ENCODE results near the gene RC3H2. TPM values are rescaled to one million over a fixed set of nuclear protein-coding genes. Genes with fewer than 3 reads are reported as not detected.

RC3H2 gene
- total and polyA plus RNA-seq, 2 of the 13 experiments (the other 11 are each of a cell fraction or from before 2014, with no cell fraction given): 21.0 to 36.4 TPM

DNA sequence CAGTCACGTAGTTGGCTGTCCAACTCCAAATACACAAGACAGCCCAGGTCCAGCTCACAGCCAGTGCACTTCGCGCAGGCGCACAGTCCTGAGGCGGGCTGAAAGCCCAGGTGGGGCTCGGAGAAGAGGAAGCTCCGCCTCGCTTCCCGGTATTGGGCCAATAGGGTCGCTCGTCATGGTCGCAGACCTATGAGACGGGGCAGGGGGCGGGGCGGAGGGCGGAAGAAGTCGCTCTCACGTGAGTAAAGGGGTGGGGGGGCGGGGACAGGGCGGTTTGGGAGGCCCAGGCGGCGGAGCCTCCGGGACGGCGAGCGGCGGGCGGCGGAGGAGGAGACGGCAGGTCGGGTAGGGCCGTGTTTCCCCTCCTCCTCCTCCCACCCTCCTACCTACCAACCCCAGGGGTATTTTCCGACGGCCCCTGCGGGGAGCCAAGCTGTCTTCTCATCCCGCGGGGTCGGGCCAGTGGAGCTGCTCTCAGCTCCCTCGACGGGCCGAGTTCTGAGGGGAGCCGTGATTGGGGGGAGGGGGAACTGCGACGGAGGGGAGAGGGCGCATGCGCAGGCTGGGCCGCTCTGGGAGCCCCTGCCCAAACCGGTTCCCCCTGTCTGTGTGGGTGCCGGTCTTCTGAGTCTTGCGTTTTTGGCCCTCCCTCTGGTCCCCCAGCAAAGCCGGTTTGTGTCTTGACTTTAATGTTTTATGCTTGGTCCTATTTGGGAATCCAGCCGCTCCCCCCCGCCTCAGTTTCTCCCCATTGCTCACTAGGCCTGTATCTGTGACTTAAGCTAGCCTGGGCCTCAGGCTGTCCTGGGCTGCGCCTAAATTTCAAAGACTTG, 35.8 kb upstream of the RC3H2 start, which contains the start of gene RABGAP1 (continued):
- TF ChIP-seq ATAD3A (CRISPR knock-in tag; IDR thresholded peaks at IDR 0.05) (no peak), TAF1 (CRISPR knock-in tag; IDR thresholded peaks at IDR 0.05) (peak; percentile 57), ETV5 (CRISPR knock-in tag; IDR thresholded peaks at IDR 0.05; ENCODE audit: borderline replicate concordance) (no peak), NONO (IDR thresholded peaks at IDR 0.05) (no peak), NONO (CRISPR knock-in tag; conservative IDR thresholded peaks at IDR 0.05) (peak; percentile 66; the same call in 1 of the 2 replicates), TCF7 (IDR thresholded peaks at IDR 0.05; ENCODE audit: low read depth) (no peak), EED (CRISPR knock-in tag; IDR thresholded peaks at IDR 0.05) (no peak), SP2 (CRISPR knock-in tag; IDR thresholded peaks at IDR 0.05) (peak; percentile 84), U2AF1 (optimal IDR thresholded peaks at IDR 0.05; ENCODE audit: low read depth, low read length) (no peak), ZNF33B (CRISPR knock-in tag; IDR thresholded peaks at IDR 0.05) (no peak), ZSCAN31 (CRISPR knock-in tag; IDR thresholded peaks at IDR 0.05; ENCODE audit: low read depth) (no peak), HES4 (CRISPR knock-in tag; IDR thresholded peaks at IDR 0.05; ENCODE audit: borderline replicate concordance) (no peak)
- TF ChIP-seq, protein P1, sequence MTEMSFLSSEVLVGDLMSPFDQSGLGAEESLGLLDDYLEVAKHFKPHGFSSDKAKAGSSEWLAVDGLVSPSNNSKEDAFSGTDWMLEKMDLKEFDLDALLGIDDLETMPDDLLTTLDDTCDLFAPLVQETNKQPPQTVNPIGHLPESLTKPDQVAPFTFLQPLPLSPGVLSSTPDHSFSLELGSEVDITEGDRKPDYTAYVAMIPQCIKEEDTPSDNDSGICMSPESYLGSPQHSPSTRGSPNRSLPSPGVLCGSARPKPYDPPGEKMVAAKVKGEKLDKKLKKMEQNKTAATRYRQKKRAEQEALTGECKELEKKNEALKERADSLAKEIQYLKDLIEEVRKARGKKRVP (CRISPR knock-in tag; IDR thresholded peaks at IDR 0.05): no peak
- TF ChIP-seq, protein P2, sequence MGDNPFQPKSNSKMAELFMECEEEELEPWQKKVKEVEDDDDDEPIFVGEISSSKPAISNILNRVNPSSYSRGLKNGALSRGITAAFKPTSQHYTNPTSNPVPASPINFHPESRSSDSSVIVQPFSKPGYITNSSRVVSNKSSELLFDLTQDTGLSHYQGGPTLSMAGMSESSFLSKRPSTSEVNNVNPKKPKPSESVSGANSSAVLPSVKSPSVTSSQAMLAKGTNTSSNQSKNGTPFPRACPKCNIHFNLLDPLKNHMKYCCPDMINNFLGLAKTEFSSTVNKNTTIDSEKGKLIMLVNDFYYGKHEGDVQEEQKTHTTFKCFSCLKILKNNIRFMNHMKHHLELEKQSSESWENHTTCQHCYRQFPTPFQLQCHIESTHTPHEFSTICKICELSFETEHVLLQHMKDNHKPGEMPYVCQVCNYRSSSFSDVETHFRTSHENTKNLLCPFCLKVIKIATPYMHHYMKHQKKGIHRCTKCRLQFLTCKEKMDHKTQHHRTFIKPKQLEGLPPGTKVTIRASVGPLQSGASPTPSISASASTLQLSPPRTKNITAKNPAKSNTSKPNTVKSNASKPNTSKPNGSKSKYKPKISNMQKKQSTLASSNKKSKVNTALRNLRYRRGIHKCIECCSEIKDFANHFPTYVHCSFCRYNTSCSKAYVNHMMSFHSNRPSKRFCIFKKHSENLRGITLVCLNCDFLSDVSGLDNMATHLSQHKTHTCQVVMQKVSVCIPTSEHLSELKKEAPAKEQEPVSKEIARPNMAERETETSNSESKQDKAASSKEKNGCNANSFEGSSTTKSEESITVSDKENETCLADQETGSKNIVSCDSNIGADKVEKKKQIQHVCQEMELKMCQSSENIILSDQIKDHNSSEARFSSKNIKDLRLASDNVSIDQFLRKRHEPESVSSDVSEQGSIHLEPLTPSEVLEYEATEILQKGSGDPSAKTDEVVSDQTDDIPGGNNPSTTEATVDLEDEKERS (CRISPR knock-in tag; IDR thresholded peaks at IDR 0.05): peak; percentile 42; the same call in 1 of the 2 replicates
- TF ChIP-seq, protein P3, sequence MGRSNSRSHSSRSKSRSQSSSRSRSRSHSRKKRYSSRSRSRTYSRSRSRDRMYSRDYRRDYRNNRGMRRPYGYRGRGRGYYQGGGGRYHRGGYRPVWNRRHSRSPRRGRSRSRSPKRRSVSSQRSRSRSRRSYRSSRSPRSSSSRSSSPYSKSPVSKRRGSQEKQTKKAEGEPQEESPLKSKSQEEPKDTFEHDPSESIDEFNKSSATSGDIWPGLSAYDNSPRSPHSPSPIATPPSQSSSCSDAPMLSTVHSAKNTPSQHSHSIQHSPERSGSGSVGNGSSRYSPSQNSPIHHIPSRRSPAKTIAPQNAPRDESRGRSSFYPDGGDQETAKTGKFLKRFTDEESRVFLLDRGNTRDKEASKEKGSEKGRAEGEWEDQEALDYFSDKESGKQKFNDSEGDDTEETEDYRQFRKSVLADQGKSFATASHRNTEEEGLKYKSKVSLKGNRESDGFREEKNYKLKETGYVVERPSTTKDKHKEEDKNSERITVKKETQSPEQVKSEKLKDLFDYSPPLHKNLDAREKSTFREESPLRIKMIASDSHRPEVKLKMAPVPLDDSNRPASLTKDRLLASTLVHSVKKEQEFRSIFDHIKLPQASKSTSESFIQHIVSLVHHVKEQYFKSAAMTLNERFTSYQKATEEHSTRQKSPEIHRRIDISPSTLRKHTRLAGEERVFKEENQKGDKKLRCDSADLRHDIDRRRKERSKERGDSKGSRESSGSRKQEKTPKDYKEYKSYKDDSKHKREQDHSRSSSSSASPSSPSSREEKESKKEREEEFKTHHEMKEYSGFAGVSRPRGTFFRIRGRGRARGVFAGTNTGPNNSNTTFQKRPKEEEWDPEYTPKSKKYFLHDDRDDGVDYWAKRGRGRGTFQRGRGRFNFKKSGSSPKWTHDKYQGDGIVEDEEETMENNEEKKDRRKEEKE (IDR thresholded peaks at IDR 0.05): no peak
- TF ChIP-seq, protein P4, sequence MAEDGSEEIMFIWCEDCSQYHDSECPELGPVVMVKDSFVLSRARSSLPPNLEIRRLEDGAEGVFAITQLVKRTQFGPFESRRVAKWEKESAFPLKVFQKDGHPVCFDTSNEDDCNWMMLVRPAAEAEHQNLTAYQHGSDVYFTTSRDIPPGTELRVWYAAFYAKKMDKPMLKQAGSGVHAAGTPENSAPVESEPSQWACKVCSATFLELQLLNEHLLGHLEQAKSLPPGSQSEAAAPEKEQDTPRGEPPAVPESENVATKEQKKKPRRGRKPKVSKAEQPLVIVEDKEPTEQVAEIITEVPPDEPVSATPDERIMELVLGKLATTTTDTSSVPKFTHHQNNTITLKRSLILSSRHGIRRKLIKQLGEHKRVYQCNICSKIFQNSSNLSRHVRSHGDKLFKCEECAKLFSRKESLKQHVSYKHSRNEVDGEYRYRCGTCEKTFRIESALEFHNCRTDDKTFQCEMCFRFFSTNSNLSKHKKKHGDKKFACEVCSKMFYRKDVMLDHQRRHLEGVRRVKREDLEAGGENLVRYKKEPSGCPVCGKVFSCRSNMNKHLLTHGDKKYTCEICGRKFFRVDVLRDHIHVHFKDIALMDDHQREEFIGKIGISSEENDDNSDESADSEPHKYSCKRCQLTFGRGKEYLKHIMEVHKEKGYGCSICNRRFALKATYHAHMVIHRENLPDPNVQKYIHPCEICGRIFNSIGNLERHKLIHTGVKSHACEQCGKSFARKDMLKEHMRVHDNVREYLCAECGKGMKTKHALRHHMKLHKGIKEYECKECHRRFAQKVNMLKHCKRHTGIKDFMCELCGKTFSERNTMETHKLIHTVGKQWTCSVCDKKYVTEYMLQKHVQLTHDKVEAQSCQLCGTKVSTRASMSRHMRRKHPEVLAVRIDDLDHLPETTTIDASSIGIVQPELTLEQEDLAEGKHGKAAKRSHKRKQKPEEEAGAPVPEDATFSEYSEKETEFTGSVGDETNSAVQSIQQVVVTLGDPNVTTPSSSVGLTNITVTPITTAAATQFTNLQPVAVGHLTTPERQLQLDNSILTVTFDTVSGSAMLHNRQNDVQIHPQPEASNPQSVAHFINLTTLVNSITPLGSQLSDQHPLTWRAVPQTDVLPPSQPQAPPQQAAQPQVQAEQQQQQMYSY (CRISPR knock-in tag; IDR thresholded peaks at IDR 0.05): no peak
